Neural crest cell (in vitro differentiated cells): ENCODE data around the gene CAMK4. TPM values are rescaled to one million over a fixed set of nuclear protein-coding genes. Genes with fewer than 3 reads are reported as not detected.

ENCODE experiments used
- DNase-seq: peaks from one replicate; pipeline ENCODE4 v3.0.0; 2021; ENCODE audit warnings: low read depth, mixed read lengths, low spot score
- H3K27ac Mint-ChIP-seq: one replicate; pipeline ENCODE4 v1.8.0; 2021; ENCODE audit warnings: mild to moderate bottlenecking, mixed read lengths; ENCODE audit not compliant: unreplicated experiment
- H3K27me3 Mint-ChIP-seq: 2 replicates; pipeline ENCODE4 v1.8.0; 2021; ENCODE audit warnings: low read depth, mild to moderate bottlenecking, mixed read lengths
- H3K36me3 Mint-ChIP-seq: 2 replicates; pipeline ENCODE4 v1.8.0; 2021; ENCODE audit warnings: low read depth, mild to moderate bottlenecking, mixed read lengths
- H3K4me1 Mint-ChIP-seq: 2 replicates; pipeline ENCODE4 v1.8.0; 2021; ENCODE audit warnings: mixed read lengths
- H3K4me3 Mint-ChIP-seq: one replicate; pipeline ENCODE4 v1.8.0; 2021; ENCODE audit warnings: mild to moderate bottlenecking, mixed read lengths
- H3K9me3 Mint-ChIP-seq: 2 replicates; pipeline ENCODE4 v1.8.0; 2021; ENCODE audit warnings: mixed read lengths
- CTCF ChIP-seq: fragments of 200-600 bp; sonication (generic); conservative IDR thresholded peaks from 2 replicates; pipeline ENCODE4 v1.5.0; 2021; ENCODE audit warnings: antibody characterized with exemption, mild to moderate bottlenecking
- total RNA-seq: library from RNA; stranded (reverse); gene quantifications from 2 replicates; pipeline ENCODE4 v1.2.1, GENCODE V29; 2021

CAMK4 gene
- total RNA-seq, 1 donor from 2014 or later, result 9.4 TPM

- Mint-ChIP-seq H3K4me1 (peaks cover 4% of the 10 kb centered on the region), H3K27ac (no peak overlapping the region), H3K9me3 (no peaks in the 10 kb centered on the region), H3K36me3 (no peaks in the 10 kb centered on the region), H3K27me3 (no peaks in the 10 kb centered on the region), H3K4me3 (no peak overlapping the region)
- no peak for TF ChIP-seq CTCF
- no peak for DNase-seq
These were observed 151.5 kb downstream of the CAMK4 start for GRCh38 chr5:111375645-111376044.

GRCh38 chr5:111377306-111377705, 153.1 kb downstream of the CAMK4 start:
- H3K4me1 Mint-ChIP-seq, result peaks cover 4% of the 10 kb centered on the region
- no peak overlapping the region for H3K27ac Mint-ChIP-seq
- DNase-seq, result no peak
- H3K36me3 Mint-ChIP-seq, result no peaks in the 10 kb centered on the region
- H3K9me3 Mint-ChIP-seq, result no peaks in the 10 kb centered on the region
- no peaks in the 10 kb centered on the region for H3K27me3 Mint-ChIP-seq
- H3K4me3 Mint-ChIP-seq, result no peak overlapping the region
- TF ChIP-seq CTCF, result no peak

GRCh38 chr5:111379391-111379816, 155.2 kb downstream of the CAMK4 start:
- Mint-ChIP-seq H3K4me3 (no peak overlapping the region), H3K27ac (no peak overlapping the region), H3K9me3 (no peaks in the 10 kb centered on the region), H3K27me3 (no peaks in the 10 kb centered on the region), H3K4me1 (peaks cover 2% of the 10 kb centered on the region), H3K36me3 (no peaks in the 10 kb centered on the region)
- no peak for DNase-seq
- no peak for TF ChIP-seq CTCF

GRCh38 chr5:111383288-111383970, 159.2 kb downstream of the CAMK4 start:
- Mint-ChIP-seq H3K36me3 (no peaks in the 10 kb centered on the region), H3K4me1 (peaks cover 4% of the 10 kb centered on the region), H3K27ac (no peak overlapping the region), H3K9me3 (no peaks in the 10 kb centered on the region), H3K27me3 (no peaks in the 10 kb centered on the region), H3K4me3 (no peak overlapping the region)
- TF ChIP-seq CTCF, result no peak
- no peak for DNase-seq

- no peak overlapping the region for H3K27ac Mint-ChIP-seq
These were observed 160.0 kb downstream of the CAMK4 start for GRCh38 chr5:111384220-111384619.

More at GRCh38 chr5:111384220-111384619, 160.0 kb downstream of the CAMK4 start:
- Mint-ChIP-seq H3K27me3 (no peaks in the 10 kb centered on the region), H3K4me1 (peaks cover 4% of the 10 kb centered on the region), H3K36me3 (no peaks in the 10 kb centered on the region), H3K9me3 (no peaks in the 10 kb centered on the region), H3K4me3 (no peak overlapping the region)
- no peak for TF ChIP-seq CTCF
- DNase-seq, result no peak
